Measurements from ENCODE around the gene LARP1B.
A peak's percentile ranks its signal among the peaks of the same experiment; 100 is the strongest.
"Not testable (repeated sequence)": the region's sequence is repeated elsewhere in the genome, so short reads cannot be mapped to it uniquely, and the experiment has no call there.

LARP1B gene

GRCh38 chr4:128141866-128142265 is 80.8 kb downstream of the LARP1B start:
- DNase-seq: no peak

GRCh38 chr4:128145727-128146126 is 84.6 kb downstream of the LARP1B start:
- DNase-seq: no peak

GRCh38 chr4:128153800-128154199 is 92.7 kb downstream of the LARP1B start:
- DNase-seq: no peak

- DNase-seq: no peak
Observed at GRCh38 chr4:128155231-128155855, 94.2 kb downstream of the LARP1B start.

- DNase-seq: no peak
Observed at GRCh38 chr4:128155874-128156456, 94.9 kb downstream of the LARP1B start.

GRCh38 chr4:128156472-128156871 is 95.4 kb downstream of the LARP1B start:
- not testable (repeated sequence) for DNase-seq

GRCh38 chr4:128158894-128159293 is 97.8 kb downstream of the LARP1B start:
- no peak for DNase-seq

- no peak for DNase-seq
Observed at GRCh38 chr4:128159967-128160366, 98.9 kb downstream of the LARP1B start.

GRCh38 chr4:128161138-128161537 is 100.0 kb downstream of the LARP1B start:
- DNase-seq: no peak

- no peak for DNase-seq
Observed at GRCh38 chr4:128162434-128162833, 101.3 kb downstream of the LARP1B start.

- no peak for DNase-seq
Observed at GRCh38 chr4:128163177-128164117, 102.3 kb downstream of the LARP1B start.

- DNase-seq: no peak
Observed at GRCh38 chr4:128166982-128167381, 105.9 kb downstream of the LARP1B start.

GRCh38 chr4:128168701-128169100 is 107.6 kb downstream of the LARP1B start:
- DNase-seq: no peak

- no peak for DNase-seq
Observed at GRCh38 chr4:128169245-128169644, 108.1 kb downstream of the LARP1B start.

- no peak for DNase-seq
Observed at GRCh38 chr4:128176643-128177042, 115.5 kb downstream of the LARP1B start.

- peak; percentile 41 for DNase-seq
Observed at GRCh38 chr4:128177498-128177897, 116.4 kb downstream of the LARP1B start.

- no peak for DNase-seq
Observed at GRCh38 chr4:128186623-128187022, 125.5 kb downstream of the LARP1B start.

- peak; percentile 77 for DNase-seq
Observed at GRCh38 chr4:128191115-128191781, 130.1 kb downstream of the LARP1B start.

- DNase-seq: no peak
Observed at GRCh38 chr4:128220286-128221235, 159.4 kb downstream of the LARP1B start.

GRCh38 chr4:128221586-128221985 is 160.5 kb downstream of the LARP1B start:
- DNase-seq: no peak

GRCh38 chr4:128225148-128225547 is 164.0 kb downstream of the LARP1B start:
- DNase-seq: no peak

GRCh38 chr4:128227991-128228571 is 167.0 kb downstream of the LARP1B start:
- DNase-seq: no peak
